WTC11 (cell line): ENCODE measurements around the gene MAGI2. TPM values are rescaled to one million over a fixed set of nuclear protein-coding genes. Genes with fewer than 3 reads are reported as not detected.

ENCODE experiments used
- ATAC-seq: fragments of 200-7000 bp; cut with Tn5 transposase; 2 replicates; pipeline ENCODE4 v1.10.0; 2021; ENCODE audit warnings: mild to moderate bottlenecking, moderate library complexity
- CTCF ChIA-PET: fragments of 300-600 bp; sonication (Branson Sonifier 250); formaldehyde crosslinking; loops from one replicate; lab custom pipeline; 2021; ENCODE audit warnings: antibody characterized with exemption; lab: Charles Lee
- POLR2A ChIA-PET: fragments of 350-600 bp; sonication (Branson Sonifier 250); formaldehyde crosslinking; loops from one replicate; lab custom pipeline; 2021; ENCODE audit warnings: antibody characterized with exemption; lab: Charles Lee
- DNase-seq: peaks from one replicate; pipeline ENCODE4 v3.0.0; 2021; ENCODE audit warnings: low spot score
- H3K27ac Mint-ChIP-seq: 2 replicates; pipeline ENCODE4 v1.8.0; 2021; ENCODE audit warnings: mixed read lengths
- H3K27me3 Mint-ChIP-seq: 2 replicates; pipeline ENCODE4 v1.8.0; 2021; ENCODE audit warnings: low read depth, mild to moderate bottlenecking, moderate library complexity, mixed read lengths
- H3K36me3 Mint-ChIP-seq: 2 replicates; pipeline ENCODE4 v1.8.0; 2021; ENCODE audit warnings: mixed read lengths
- H3K4me1 Mint-ChIP-seq: 2 replicates; pipeline ENCODE4 v1.8.0; 2022; ENCODE audit warnings: mixed read lengths
- H3K4me3 Mint-ChIP-seq: 2 replicates; pipeline ENCODE4 v1.8.0; 2021; ENCODE audit warnings: mild to moderate bottlenecking, moderate library complexity, mixed read lengths
- H3K9me3 Mint-ChIP-seq: 2 replicates; pipeline ENCODE4 v1.8.0; 2021; ENCODE audit warnings: mixed read lengths
- ATF1 ChIP-seq: sonication (generic); formaldehyde crosslinking; IDR thresholded peaks from 2 replicates; pipeline ENCODE4 v1.8.1; 2023; ENCODE audit warnings: mild to moderate bottlenecking, moderate library complexity, missing genetic modification reagents
- CBFB ChIP-seq: sonication (generic); formaldehyde crosslinking; IDR thresholded peaks from 2 replicates; pipeline ENCODE4 v1.8.1; 2022; ENCODE audit warnings: mild to moderate bottlenecking, low read depth, missing genetic modification reagents
- E2F1 ChIP-seq: sonication (generic); formaldehyde crosslinking; IDR thresholded peaks from 2 replicates; pipeline ENCODE4 v1.8.0; 2022; ENCODE audit warnings: mild to moderate bottlenecking, missing genetic modification reagents
- ETV6 ChIP-seq: sonication (generic); formaldehyde crosslinking; IDR thresholded peaks from 2 replicates; pipeline ENCODE4 v1.8.1; 2022; ENCODE audit warnings: mild to moderate bottlenecking, missing genetic modification reagents
- FOXK1 ChIP-seq: sonication (generic); formaldehyde crosslinking; IDR thresholded peaks from 2 replicates; pipeline ENCODE4 v1.8.0; 2022; ENCODE audit warnings: mild to moderate bottlenecking, moderate library complexity, missing genetic modification reagents
- GRHL2 ChIP-seq: fragments of 250-450 bp; sonication (Bioruptor Pico); IDR thresholded peaks from 2 replicates; pipeline ENCODE4 v1.8.0; 2022; ENCODE audit warnings: mild to moderate bottlenecking, moderate library complexity; ENCODE audit not compliant: insufficient replicate concordance, severe bottlenecking
- HMGA2 ChIP-seq: fragments of 250-450 bp; sonication (Bioruptor Pico); IDR thresholded peaks from 2 replicates; pipeline ENCODE4 v1.4.0; 2021; ENCODE audit warnings: mild to moderate bottlenecking, moderate library complexity
- IRF2 ChIP-seq: sonication (generic); formaldehyde crosslinking; IDR thresholded peaks from 2 replicates; pipeline ENCODE4 v1.8.0; 2022; ENCODE audit warnings: low read depth, missing genetic modification reagents, borderline replicate concordance
- KAT7 ChIP-seq: sonication (generic); formaldehyde crosslinking; IDR thresholded peaks from 2 replicates; pipeline ENCODE4 v1.8.1; 2023; ENCODE audit warnings: missing genetic modification reagents, mild to moderate bottlenecking, borderline replicate concordance
- MYBL2 ChIP-seq: sonication (generic); formaldehyde crosslinking; IDR thresholded peaks from 2 replicates; pipeline ENCODE4 v1.8.1; 2023; ENCODE audit warnings: mild to moderate bottlenecking, moderate library complexity, missing genetic modification reagents
- NFYB ChIP-seq: sonication (generic); formaldehyde crosslinking; conservative IDR thresholded peaks from 2 replicates; pipeline ENCODE4 v1.8.0; 2022; ENCODE audit warnings: low read depth, missing genetic modification reagents
- OVOL2 ChIP-seq: fragments of 250-450 bp; sonication (Bioruptor Pico); IDR thresholded peaks from 2 replicates; pipeline ENCODE4 v1.9.0; 2021; ENCODE audit warnings: mild to moderate bottlenecking, borderline replicate concordance
- SMAD3 ChIP-seq: sonication (generic); formaldehyde crosslinking; IDR thresholded peaks from 2 replicates; pipeline ENCODE4 v1.8.0; 2022; ENCODE audit warnings: missing genetic modification reagents, mild to moderate bottlenecking, borderline replicate concordance
- SMAD4 ChIP-seq: sonication (generic); formaldehyde crosslinking; IDR thresholded peaks from 2 replicates; pipeline ENCODE4 v1.8.0; 2022; ENCODE audit warnings: mild to moderate bottlenecking, missing genetic modification reagents
- SOX15 ChIP-seq: fragments of 250-450 bp; sonication (Bioruptor Pico); IDR thresholded peaks from 2 replicates; pipeline ENCODE4 v1.9.0; 2021; ENCODE audit warnings: mild to moderate bottlenecking
- SP1 ChIP-seq: sonication (generic); formaldehyde crosslinking; conservative IDR thresholded peaks from 2 replicates; pipeline ENCODE4 v1.8.1; 2022; ENCODE audit warnings: missing genetic modification reagents
- STAT6 ChIP-seq: sonication (generic); formaldehyde crosslinking; conservative IDR thresholded peaks from 2 replicates; pipeline ENCODE4 v1.8.1; 2023; ENCODE audit warnings: mild to moderate bottlenecking, low read depth, missing genetic modification reagents, moderate library complexity
- TEAD1 ChIP-seq: sonication (generic); formaldehyde crosslinking; IDR thresholded peaks from 2 replicates; pipeline ENCODE4 v1.8.0; 2022; ENCODE audit warnings: mild to moderate bottlenecking, missing genetic modification reagents
- TP53 ChIP-seq: sonication (generic); formaldehyde crosslinking; IDR thresholded peaks from 2 replicates; pipeline ENCODE4 v1.8.1; 2023; ENCODE audit warnings: mild to moderate bottlenecking, missing genetic modification reagents
- ZNF138 ChIP-seq: sonication (generic); formaldehyde crosslinking; conservative IDR thresholded peaks from 2 replicates; pipeline ENCODE4 v1.8.1; 2022; ENCODE audit warnings: mild to moderate bottlenecking, moderate library complexity, missing genetic modification reagents
- ZNF396 ChIP-seq: fragments of 250-450 bp; sonication (Bioruptor Pico); IDR thresholded peaks from 2 replicates; pipeline ENCODE4 v1.8.0; 2021; ENCODE audit warnings: mild to moderate bottlenecking, moderate library complexity, borderline replicate concordance
- ZNF512 ChIP-seq: sonication (generic); formaldehyde crosslinking; IDR thresholded peaks from 2 replicates; pipeline ENCODE4 v1.8.1; 2022; ENCODE audit warnings: missing genetic modification reagents, borderline replicate concordance
- total RNA-seq: library from RNA; stranded (reverse); gene quantifications from 3 replicates; pipeline ENCODE4 v1.2.3, GENCODE V29; 2021
- TF ChIP-seq, protein P1 (sequence below): sonication (generic); formaldehyde crosslinking; IDR thresholded peaks from 2 replicates; pipeline ENCODE4 v1.8.1; 2023; ENCODE audit warnings: mild to moderate bottlenecking, missing genetic modification reagents, moderate library complexity
- TF ChIP-seq, protein P2 (sequence below): fragments of 250-450 bp; sonication (Bioruptor Pico); IDR thresholded peaks from 2 replicates; pipeline ENCODE4 v1.9.0; 2021; ENCODE audit warnings: moderate library complexity, mild to moderate bottlenecking, inconsistent platforms, borderline replicate concordance
- TF ChIP-seq, protein P3 (sequence below): sonication (generic); formaldehyde crosslinking; IDR thresholded peaks from 2 replicates; pipeline ENCODE4 v1.8.0; 2022; ENCODE audit warnings: missing genetic modification reagents

MAGI2 gene
- total RNA-seq, 1 experiment from 2014 or later: 26.6 TPM

DNA sequence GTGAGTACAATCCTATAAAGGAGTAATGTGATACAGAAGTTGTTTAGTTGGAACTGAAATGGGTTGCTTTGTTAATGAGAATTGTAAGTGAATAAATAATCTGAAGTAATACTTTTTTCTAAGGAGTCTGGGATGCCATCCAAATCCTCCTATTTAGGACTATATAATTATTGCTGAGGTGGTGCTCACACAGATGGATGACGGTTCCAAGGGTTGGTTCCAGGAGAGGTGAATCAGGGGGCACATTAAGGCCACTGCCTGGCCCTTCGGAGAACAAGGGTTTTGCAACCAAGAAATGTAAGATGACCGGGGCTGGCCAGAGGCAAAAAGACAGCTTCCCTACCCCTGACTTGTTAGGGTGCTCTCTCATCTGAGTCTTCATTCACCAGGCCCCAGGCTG is 1302.2 kb downstream of the MAGI2 start (continued):
- TF ChIP-seq, protein P1, sequence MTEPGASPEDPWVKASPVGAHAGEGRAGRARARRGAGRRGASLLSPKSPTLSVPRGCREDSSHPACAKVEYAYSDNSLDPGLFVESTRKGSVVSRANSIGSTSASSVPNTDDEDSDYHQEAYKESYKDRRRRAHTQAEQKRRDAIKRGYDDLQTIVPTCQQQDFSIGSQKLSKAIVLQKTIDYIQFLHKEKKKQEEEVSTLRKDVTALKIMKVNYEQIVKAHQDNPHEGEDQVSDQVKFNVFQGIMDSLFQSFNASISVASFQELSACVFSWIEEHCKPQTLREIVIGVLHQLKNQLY (CRISPR knock-in tag): no peak

DNA sequence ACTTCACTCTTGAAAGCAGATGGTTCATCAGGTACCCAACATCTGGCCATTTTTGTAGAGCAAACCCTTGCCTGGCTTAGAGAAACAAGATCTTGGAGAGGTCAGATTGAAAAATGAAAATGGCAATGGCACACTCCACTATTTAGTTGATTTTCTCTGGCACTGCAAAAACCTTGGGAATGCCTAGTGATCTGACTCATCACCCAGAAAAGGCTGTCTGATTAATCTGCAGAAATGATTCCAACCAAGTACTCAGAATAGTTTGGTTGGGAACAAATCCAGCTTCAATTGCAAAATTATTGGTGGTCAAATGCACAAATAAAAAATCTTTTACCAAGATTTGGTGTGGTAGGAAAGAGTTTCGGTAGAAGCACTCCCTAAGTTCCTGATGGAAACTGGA is 1303.7 kb downstream of the MAGI2 start:
- no peaks in the 10 kb centered on the region for H3K27me3 Mint-ChIP-seq
- ATAC-seq (no peak), DNase-seq (no peak)
- no peaks in the 10 kb centered on the region for H3K9me3 Mint-ChIP-seq
- H3K27ac Mint-ChIP-seq: no peak overlapping the region
- CTCF ChIA-PET: no interaction called here
- no peak overlapping the region for H3K4me3 Mint-ChIP-seq
- POLR2A ChIA-PET: no interaction called here
- no peak for TF ChIP-seq ZNF512 (CRISPR knock-in tag)
- TF ChIP-seq SP1 (CRISPR knock-in tag): no peak
- TF ChIP-seq NFYB (CRISPR knock-in tag): no peak
- no peak for TF ChIP-seq TP53 (CRISPR knock-in tag)
- no peak for TF ChIP-seq GRHL2 (CRISPR knock-in tag)
- no peak for TF ChIP-seq TEAD1
- no peak for TF ChIP-seq HMGA2
- TF ChIP-seq, protein P2, sequence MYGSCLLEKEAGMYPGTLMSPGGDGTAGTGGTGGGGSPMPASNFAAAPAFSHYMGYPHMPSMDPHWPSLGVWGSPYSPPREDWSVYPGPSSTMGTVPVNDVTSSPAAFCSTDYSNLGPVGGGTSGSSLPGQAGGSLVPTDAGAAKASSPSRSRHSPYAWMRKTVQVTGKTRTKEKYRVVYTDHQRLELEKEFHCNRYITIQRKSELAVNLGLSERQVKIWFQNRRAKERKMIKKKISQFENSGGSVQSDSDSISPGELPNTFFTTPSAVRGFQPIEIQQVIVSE (CRISPR knock-in tag): no peak
- no peak for TF ChIP-seq OVOL2 (CRISPR knock-in tag)
- no peak for TF ChIP-seq CBFB (CRISPR knock-in tag)
- TF ChIP-seq IRF2 (CRISPR knock-in tag): no peak
- no peak for TF ChIP-seq SMAD4 (CRISPR knock-in tag)
- TF ChIP-seq KAT7 (CRISPR knock-in tag): no peak
- no peak for TF ChIP-seq STAT6
- no peak for TF ChIP-seq ETV6 (CRISPR knock-in tag)
- no peak for TF ChIP-seq SOX15 (CRISPR knock-in tag)
- peaks cover 16% of the 10 kb centered on the region for H3K4me1 Mint-ChIP-seq
- H3K36me3 Mint-ChIP-seq: peaks cover 3% of the 10 kb centered on the region; the same call in 1 of the 2 replicates

GRCh38 chr7:78148166-78148894 is 1305.1 kb downstream of the MAGI2 start:
- H3K9me3 Mint-ChIP-seq: no peaks in the 10 kb centered on the region
- H3K27me3 Mint-ChIP-seq: no peaks in the 10 kb centered on the region
- peaks cover 7% of the 10 kb centered on the region for H3K4me1 Mint-ChIP-seq
- CTCF ChIA-PET: no interaction called here
- POLR2A ChIA-PET: no interaction called here
- no peak overlapping the region for H3K4me3 Mint-ChIP-seq
- no peak overlapping the region for H3K27ac Mint-ChIP-seq
- no peaks in the 10 kb centered on the region for H3K36me3 Mint-ChIP-seq
- ATAC-seq: no peak
- no peak for DNase-seq
- TF ChIP-seq ZNF396 (no peak), SMAD3 (CRISPR knock-in tag) (no peak), ZNF138 (no peak), E2F1 (no peak), SMAD4 (CRISPR knock-in tag) (no peak), FOXK1 (no peak), MYBL2 (CRISPR knock-in tag) (no peak), ATF1 (no peak)
- TF ChIP-seq, protein P3, sequence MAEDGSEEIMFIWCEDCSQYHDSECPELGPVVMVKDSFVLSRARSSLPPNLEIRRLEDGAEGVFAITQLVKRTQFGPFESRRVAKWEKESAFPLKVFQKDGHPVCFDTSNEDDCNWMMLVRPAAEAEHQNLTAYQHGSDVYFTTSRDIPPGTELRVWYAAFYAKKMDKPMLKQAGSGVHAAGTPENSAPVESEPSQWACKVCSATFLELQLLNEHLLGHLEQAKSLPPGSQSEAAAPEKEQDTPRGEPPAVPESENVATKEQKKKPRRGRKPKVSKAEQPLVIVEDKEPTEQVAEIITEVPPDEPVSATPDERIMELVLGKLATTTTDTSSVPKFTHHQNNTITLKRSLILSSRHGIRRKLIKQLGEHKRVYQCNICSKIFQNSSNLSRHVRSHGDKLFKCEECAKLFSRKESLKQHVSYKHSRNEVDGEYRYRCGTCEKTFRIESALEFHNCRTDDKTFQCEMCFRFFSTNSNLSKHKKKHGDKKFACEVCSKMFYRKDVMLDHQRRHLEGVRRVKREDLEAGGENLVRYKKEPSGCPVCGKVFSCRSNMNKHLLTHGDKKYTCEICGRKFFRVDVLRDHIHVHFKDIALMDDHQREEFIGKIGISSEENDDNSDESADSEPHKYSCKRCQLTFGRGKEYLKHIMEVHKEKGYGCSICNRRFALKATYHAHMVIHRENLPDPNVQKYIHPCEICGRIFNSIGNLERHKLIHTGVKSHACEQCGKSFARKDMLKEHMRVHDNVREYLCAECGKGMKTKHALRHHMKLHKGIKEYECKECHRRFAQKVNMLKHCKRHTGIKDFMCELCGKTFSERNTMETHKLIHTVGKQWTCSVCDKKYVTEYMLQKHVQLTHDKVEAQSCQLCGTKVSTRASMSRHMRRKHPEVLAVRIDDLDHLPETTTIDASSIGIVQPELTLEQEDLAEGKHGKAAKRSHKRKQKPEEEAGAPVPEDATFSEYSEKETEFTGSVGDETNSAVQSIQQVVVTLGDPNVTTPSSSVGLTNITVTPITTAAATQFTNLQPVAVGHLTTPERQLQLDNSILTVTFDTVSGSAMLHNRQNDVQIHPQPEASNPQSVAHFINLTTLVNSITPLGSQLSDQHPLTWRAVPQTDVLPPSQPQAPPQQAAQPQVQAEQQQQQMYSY (CRISPR knock-in tag): no peak
